Islet of Langerhans (tissue), 1 donor: ENCODE measurements around the gene RFESD.

Source experiments
- FAIRE-seq: peaks from one replicate; lab custom pipeline; 2011; peaks lifted over from hg19 to GRCh38; lab: Jason Lieb, UNC

Gene RFESD

DNA sequence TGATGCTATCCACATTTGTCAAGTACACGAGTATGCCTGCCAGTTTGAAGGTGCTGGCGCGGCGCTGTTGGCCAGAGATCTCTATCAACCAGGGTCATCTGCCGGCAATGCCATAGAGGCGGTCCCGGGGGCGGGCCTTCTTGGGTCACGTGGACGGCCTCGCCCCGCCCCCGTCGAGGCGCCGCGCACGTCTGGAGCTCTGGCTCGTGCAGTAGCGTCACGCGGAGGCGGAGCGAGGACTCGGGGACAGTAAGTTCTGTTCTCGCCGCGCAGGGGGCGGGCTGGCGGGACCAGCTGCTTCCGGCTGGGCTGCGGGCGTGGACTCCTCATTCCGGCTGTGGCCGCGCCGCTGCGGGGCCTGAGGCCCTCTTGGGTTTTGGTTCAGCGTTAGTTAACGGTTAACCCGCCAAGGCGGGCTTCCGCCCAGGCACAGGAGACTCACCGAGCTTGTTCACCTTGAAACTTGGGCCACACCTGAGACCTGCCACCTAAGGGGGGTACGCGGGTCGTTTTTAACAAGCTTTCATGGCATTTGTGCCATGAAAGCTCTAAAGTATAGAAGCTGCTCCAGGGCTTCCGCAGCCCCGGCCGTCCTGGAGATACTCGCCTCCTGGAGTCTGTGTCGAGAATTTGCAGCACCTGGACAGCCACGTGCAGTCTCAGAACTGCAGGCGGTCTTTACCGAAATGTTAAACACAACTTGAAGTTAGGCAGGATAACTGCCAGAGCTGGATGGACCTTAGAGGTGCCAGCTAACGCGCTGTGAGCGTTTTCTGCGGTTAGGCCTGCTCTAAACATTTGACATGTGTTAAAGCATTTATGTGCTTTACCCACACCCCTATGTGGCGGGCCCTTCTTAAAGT, at the start of gene RFESD:
Gene RFESD (plus strand): TSS at position 209 of the 863 bp plus-strand sequence. CDS start 5,495 bp downstream, outside the sequence.
- FAIRE-seq: peak; percentile 47

DNA sequence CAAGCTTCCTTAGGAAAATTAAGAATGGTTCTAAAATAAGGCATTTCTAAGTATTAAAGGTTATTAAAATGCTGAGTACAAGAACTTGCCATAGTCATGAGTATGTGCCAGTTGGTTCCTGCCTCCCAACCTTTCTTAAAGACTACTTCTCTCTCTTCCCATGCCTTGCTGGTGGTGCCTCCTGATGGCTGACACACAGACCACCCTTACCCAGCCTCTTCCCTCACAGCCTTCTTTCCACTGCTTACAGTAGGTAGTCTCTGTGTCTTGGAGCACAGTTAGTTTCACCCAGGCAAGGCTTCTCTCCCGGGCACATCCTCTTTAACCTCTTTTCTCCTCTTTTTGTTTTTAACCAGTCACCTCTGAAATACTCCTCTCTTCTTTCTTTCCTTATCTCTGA, 47.3 kb upstream of the RFESD start:
- no peak for FAIRE-seq

GRCh38 chr5:95600557-95600956, 46.0 kb upstream of the RFESD start:
- no peak for FAIRE-seq

GRCh38 chr5:95605786-95606185, 40.8 kb upstream of the RFESD start:
- no peak for FAIRE-seq

- no peak for FAIRE-seq
Measured at GRCh38 chr5:95606419-95606818, 40.2 kb upstream of the RFESD start.

DNA sequence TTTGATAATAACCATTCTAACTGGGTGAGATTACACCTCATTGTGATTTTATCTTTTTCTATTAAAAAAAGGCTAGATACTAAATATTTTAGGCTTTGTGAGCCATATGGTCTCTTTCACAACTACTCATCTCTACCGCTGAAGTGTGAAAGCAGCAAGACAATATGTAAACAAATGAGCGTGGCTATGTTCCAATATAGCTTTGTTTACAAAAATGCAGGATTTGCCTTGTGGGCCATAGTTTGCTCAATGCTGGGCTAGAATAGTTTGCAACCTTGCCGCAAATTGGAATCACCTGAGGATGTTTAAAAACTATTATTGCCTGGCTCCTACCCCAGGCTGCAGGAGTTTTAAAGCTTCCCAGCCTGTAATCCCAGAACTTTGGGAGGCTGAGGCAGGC, 36.9 kb upstream of the RFESD start:
- no peak for FAIRE-seq

- no peak for FAIRE-seq
Measured at GRCh38 chr5:95610546-95610945, 36.0 kb upstream of the RFESD start.

DNA sequence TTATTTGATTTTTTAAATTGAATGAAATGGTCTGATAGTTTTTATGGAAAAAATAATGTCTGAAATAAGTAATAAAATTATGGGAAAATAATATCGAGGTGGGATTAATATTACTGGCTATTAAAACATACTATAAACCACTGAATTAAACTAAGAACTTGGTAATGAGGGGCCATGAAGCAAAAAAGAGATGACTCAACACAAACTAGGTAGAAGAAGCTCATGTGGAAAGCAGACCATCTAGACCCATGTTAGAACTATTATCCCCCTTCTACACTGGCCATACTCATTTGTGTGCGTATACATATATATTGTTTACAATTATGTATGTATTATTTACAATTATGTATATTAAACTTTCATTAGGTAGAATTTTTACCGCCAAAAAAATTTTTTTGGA, 35.2 kb upstream of the RFESD start:
- FAIRE-seq: no peak

- FAIRE-seq: no peak
Measured at GRCh38 chr5:95613514-95613913, 33.1 kb upstream of the RFESD start.

DNA sequence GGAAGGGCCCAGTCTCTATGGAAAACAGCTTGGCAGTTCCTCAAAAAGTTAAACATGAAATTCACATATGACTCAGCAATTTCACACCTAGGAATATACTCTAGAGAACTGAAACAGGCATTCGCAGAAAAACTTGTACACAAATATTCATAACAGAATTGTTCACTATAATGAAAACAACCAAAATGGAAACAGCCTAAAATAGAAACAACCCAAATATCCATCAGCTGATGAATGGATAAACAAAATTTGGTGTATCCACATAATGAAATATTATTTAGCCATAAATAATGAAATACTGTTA, 31.5 kb upstream of the RFESD start:
- FAIRE-seq: no peak

- FAIRE-seq: no peak
Measured at GRCh38 chr5:95617057-95617456, 29.5 kb upstream of the RFESD start.

- FAIRE-seq: no peak
Measured at GRCh38 chr5:95619096-95619495, 27.5 kb upstream of the RFESD start.

DNA sequence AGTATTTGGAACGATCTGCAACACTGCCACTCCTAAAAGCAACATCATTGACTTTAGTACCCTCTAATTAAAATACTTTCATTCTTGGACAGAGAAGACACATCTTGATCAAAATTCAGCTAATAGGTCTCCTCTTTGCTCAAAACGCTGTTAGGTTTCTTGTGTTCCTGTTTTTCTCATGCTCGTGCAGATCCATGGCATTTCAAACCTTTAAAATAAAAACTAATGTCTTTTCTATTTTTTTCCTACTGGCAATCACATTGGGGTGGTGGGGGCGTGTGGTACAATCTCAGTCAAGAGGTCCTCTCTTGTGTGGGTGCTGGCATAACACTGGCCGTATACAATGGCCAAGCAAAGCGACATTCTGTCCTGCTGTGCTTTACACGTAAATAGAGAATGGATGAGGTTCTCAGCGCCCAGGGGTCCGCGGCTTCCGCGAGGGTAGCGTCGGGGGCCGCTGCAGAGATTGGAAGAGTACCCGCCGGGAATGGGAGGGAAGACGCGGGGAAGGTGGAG, 27.0 kb upstream of the RFESD start:
- no peak for FAIRE-seq

DNA sequence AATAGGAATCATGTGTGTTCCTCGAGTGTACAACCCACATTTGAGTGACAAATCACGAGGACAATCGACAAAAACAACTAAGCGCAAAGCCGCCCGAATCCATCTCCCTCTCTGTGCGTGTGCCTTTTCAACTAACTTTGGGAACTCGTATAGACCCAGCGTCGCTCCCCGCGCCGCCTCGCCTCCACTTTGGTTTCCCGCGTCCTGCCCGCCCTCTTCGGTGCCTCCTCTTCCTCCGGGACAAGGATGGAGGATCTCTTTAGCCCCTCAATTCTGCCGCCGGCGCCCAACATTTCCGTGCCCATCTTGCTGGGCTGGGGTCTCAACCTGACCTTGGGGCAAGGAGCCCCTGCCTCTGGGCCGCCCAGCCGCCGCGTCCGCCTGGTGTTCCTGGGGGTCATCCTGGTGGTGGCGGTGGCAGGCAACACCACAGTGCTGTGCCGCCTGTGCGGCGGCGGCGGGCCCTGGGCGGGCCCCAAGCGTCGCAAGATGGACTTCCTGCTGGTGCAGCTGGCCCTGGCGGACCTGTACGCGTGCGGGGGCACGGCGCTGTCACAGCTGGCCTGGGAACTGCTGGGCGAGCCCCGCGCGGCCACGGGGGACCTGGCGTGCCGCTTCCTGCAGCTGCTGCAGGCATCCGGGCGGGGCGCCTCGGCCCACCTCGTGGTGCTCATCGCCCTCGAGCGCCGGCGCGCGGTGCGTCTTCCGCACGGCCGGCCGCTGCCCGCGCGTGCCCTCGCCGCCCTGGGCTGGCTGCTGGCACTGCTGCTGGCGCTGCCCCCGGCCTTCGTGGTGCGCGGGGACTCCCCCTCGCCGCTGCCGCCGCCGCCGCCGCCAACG, 26.3 kb upstream of the RFESD start, which contains the start of gene GPR150:
Gene GPR150 (plus strand): TSS at position 58 of the 840 bp plus-strand sequence. CDS start 189 bp downstream, at position 247.
- FAIRE-seq: no peak

GRCh38 chr5:95620870-95621838, 25.4 kb upstream of the RFESD start:
- no peak for FAIRE-seq

DNA sequence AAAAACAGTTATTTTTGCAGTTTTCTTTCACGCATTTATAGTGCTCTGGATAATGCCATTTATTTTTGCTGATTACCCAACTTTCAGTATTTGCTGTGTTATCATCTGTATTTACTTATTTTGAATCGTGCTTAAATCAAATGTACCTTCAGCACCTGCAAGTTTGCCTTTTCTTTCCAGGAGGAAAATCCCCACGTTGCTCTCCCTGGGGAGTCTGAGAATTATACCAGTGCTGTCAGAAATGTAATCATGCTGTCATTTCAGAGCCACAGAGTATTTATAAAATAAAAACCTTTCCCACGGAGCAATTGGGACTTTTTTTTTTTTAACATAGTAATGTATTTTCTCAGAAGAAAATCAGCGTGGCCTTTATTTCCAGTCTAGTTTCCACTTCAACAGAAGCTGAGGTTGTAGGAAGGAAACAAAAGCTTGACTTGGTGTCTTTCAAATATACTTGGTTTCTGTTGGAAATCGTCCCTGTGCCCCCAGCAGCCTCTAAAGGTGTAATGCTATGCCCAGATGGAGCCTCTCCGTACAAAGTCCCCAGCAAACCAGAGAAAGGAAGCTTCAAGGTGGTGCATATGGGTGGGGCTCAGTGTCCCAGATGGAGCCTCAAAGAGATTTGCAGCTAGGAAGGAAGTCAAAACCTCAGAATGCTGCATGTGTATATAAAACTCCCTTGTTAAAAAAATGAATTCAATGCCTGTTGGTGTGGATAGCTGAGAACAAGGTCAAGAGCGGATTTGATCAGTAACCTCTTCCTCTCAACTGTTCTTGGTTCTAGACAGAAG, 24.5 kb upstream of the RFESD start:
- peak; percentile 33 for FAIRE-seq

- no peak for FAIRE-seq
Measured at GRCh38 chr5:95623706-95624105, 22.9 kb upstream of the RFESD start.

DNA sequence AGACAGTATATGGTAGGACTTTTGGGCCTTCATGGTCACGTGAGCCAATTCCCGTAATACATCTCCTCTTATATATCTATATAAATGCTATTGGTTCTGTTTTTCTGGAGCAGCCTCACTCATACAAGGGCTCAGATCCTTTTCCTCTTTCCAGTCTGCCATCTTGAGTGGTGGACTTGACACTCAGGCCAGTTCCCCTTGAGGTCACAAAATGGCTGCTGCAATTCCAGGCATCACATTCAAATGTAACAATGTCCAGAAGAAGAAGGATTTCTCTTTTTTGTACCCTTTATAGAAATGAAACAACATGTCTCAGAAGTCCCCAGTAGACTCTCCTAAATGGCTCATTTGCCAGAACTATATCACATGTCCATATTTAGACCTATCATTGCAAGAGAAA, 22.2 kb upstream of the RFESD start:
- no peak for FAIRE-seq

GRCh38 chr5:95626701-95627100, 19.9 kb upstream of the RFESD start:
- no peak for FAIRE-seq

GRCh38 chr5:95627971-95628810, 18.4 kb upstream of the RFESD start:
- FAIRE-seq: no peak
